WERI-Rb-1 (cell line): Measurements from ENCODE around the gene DNAH11.

Experiments
- DNase-seq: peaks from one replicate; pipeline ENCODE4 v3.0.0-alpha.2; 2020
- H3K27ac ChIP-seq: fragments of 250-450 bp; sonication (Bioruptor Pico); 2 replicates; pipeline ENCODE4 v1.5.1; 2020; ENCODE audit warnings: mild to moderate bottlenecking, moderate library complexity
- H3K27me3 ChIP-seq: fragments of 250-450 bp; sonication (Bioruptor Pico); 2 replicates; pipeline ENCODE4 v1.5.1; 2021; ENCODE audit warnings: mild to moderate bottlenecking, low read depth, moderate library complexity; ENCODE audit not compliant: insufficient read depth, severe bottlenecking
- H3K36me3 ChIP-seq: fragments of 250-450 bp; sonication (Bioruptor Pico); 2 replicates; pipeline ENCODE4 v1.5.1; 2020; ENCODE audit warnings: mild to moderate bottlenecking, moderate library complexity
- H3K4me3 ChIP-seq: 2 replicates; pipeline ENCODE4 v1.5.1; 2011; ENCODE audit warnings: low read depth, mild to moderate bottlenecking, control low read depth, low read length
- H3K9me3 ChIP-seq: fragments of 250-450 bp; sonication (Bioruptor Pico); 2 replicates; pipeline ENCODE4 v1.5.1; 2021; ENCODE audit warnings: mild to moderate bottlenecking, moderate library complexity; ENCODE audit not compliant: severe bottlenecking
- CTCF ChIP-seq: IDR thresholded peaks from 2 replicates; pipeline ENCODE4 v1.5.1; 2011; ENCODE audit warnings: low read depth, mild to moderate bottlenecking, control low read depth, inconsistent platforms, low read length

The DNAH11 gene

GRCh38 chr7:21548491-21548890, 5.7 kb downstream of the DNAH11 start:
- no peaks in the 10 kb centered on the region for H3K9me3 ChIP-seq
- H3K4me3 ChIP-seq, result no peak overlapping the region
- peaks cover 47% of the 10 kb centered on the region for H3K27me3 ChIP-seq
- no peak for DNase-seq
- no peak for TF ChIP-seq CTCF
- H3K27ac ChIP-seq, result no peak overlapping the region
- no peaks in the 10 kb centered on the region for H3K36me3 ChIP-seq

- Histone ChIP-seq H3K4me3 (no peak overlapping the region), H3K9me3 (no peaks in the 10 kb centered on the region), H3K27me3 (peaks cover 36% of the 10 kb centered on the region), H3K36me3 (no peaks in the 10 kb centered on the region), H3K27ac (no peak overlapping the region)
- no peak for TF ChIP-seq CTCF
- DNase-seq, result no peak
Measured at GRCh38 chr7:21550076-21550475, 7.2 kb downstream of the DNAH11 start.

GRCh38 chr7:21550821-21551531, 8.1 kb downstream of the DNAH11 start:
- H3K36me3 ChIP-seq, result no peaks in the 10 kb centered on the region
- no peak overlapping the region for H3K27ac ChIP-seq
- H3K9me3 ChIP-seq, result no peaks in the 10 kb centered on the region
- no peak for TF ChIP-seq CTCF
- H3K4me3 ChIP-seq, result no peak overlapping the region
- peaks cover 31% of the 10 kb centered on the region for H3K27me3 ChIP-seq
- no peak for DNase-seq

- no peak for DNase-seq
- Histone ChIP-seq H3K9me3 (no peaks in the 10 kb centered on the region), H3K27me3 (peaks cover 17% of the 10 kb centered on the region), H3K4me3 (no peak overlapping the region), H3K27ac (no peak overlapping the region), H3K36me3 (no peaks in the 10 kb centered on the region)
- no peak for TF ChIP-seq CTCF
Measured at GRCh38 chr7:21562385-21562784, 19.5 kb downstream of the DNAH11 start.

GRCh38 chr7:21565614-21566013, 22.8 kb downstream of the DNAH11 start:
- TF ChIP-seq CTCF, result no peak
- H3K36me3 ChIP-seq, result no peaks in the 10 kb centered on the region
- H3K27ac ChIP-seq, result no peak overlapping the region
- H3K9me3 ChIP-seq, result no peaks in the 10 kb centered on the region
- DNase-seq, result no peak
- peaks cover 37% of the 10 kb centered on the region for H3K27me3 ChIP-seq
- H3K4me3 ChIP-seq, result no peak overlapping the region

DNA sequence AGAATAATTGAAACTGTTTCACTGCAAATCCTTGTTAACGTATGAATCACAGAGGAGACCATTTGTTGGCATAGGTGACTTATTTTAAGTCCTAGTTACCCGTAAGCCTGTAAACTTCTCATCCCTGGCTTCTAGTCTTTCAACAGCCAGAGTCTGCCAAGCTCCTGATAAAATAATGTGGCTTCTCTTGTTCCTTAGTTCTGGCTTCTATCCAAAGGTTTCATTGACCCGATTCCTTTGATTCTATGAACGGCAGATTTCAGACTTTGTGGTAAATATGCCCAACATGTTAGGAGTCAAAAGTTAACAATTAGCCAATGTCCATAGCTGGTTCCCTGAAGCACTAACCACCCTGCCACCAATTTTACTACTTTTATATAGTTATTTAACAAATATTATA, 23.3 kb downstream of the DNAH11 start:
- no peak for DNase-seq

More for the DNA sequence above, 23.3 kb downstream of the DNAH11 start:
- H3K27me3 ChIP-seq, result peaks cover 37% of the 10 kb centered on the region
- no peaks in the 10 kb centered on the region for H3K9me3 ChIP-seq
- TF ChIP-seq CTCF, result no peak
- no peak overlapping the region for H3K4me3 ChIP-seq
- no peaks in the 10 kb centered on the region for H3K36me3 ChIP-seq
- no peak overlapping the region for H3K27ac ChIP-seq
